CD4-positive, alpha-beta T cell treated with Interleukin-6 at 100 ng/mL for 8 hours (primary cell): ENCODE data around the gene ABR.
"Not testable (repeated sequence)": the region's sequence is repeated elsewhere in the genome, so short reads cannot be mapped to it uniquely, and the experiment has no call there.

Source experiments
- DNase-seq: peaks from one replicate; pipeline ENCODE4 v3.0.0-alpha.2; 2020; ENCODE audit warnings: mixed read lengths, low spot score

The ABR gene

GRCh38 chr17:1047879-1048470 is 131.8 kb downstream of the ABR start:
- no peak for DNase-seq

GRCh38 chr17:1047177-1047878 is 132.5 kb downstream of the ABR start:
- no peak for DNase-seq

- no peak for DNase-seq
These were observed 134.3 kb downstream of the ABR start for GRCh38 chr17:1045456-1045855.

GRCh38 chr17:1044387-1045009 is 135.3 kb downstream of the ABR start:
- not testable (repeated sequence) for DNase-seq

GRCh38 chr17:1043601-1044251 is 136.1 kb downstream of the ABR start:
- no peak for DNase-seq

GRCh38 chr17:1042486-1042885 is 137.3 kb downstream of the ABR start:
- DNase-seq: no peak

- DNase-seq: no peak
These were observed 138.0 kb downstream of the ABR start for GRCh38 chr17:1041746-1042145.

- no peak for DNase-seq
These were observed 139.6 kb downstream of the ABR start for GRCh38 chr17:1040216-1040600.

GRCh38 chr17:1039511-1040215 is 140.1 kb downstream of the ABR start:
- no peak for DNase-seq

- no peak for DNase-seq
These were observed 140.7 kb downstream of the ABR start for GRCh38 chr17:1039123-1039507.

- DNase-seq: no peak
These were observed 141.2 kb downstream of the ABR start for GRCh38 chr17:1038459-1039122.

GRCh38 chr17:1037238-1037879 is 142.4 kb downstream of the ABR start:
- DNase-seq: no peak

- DNase-seq: no peak
These were observed 142.9 kb downstream of the ABR start for GRCh38 chr17:1036845-1037237.

- DNase-seq: no peak
These were observed 143.5 kb downstream of the ABR start for GRCh38 chr17:1036171-1036844.

GRCh38 chr17:1035546-1036170 is 144.1 kb downstream of the ABR start:
- no peak for DNase-seq

- DNase-seq: no peak
These were observed 145.1 kb downstream of the ABR start for GRCh38 chr17:1034652-1035210.

GRCh38 chr17:1033503-1033902 is 146.3 kb downstream of the ABR start:
- DNase-seq: no peak

- DNase-seq: no peak
These were observed 147.4 kb downstream of the ABR start for GRCh38 chr17:1032391-1032790.

- no peak for DNase-seq
These were observed 148.1 kb downstream of the ABR start for GRCh38 chr17:1031711-1032110.
